Measurements from ENCODE around the gene GLS.

Gene GLS

GRCh38 chr2:190970160-190970559 is 89.5 kb downstream of the GLS start:
- no peak for DNase-seq (ENCODE audit: low read depth, low spot score)

- DNase-seq (ENCODE audit: low read depth, low spot score) = no peak
These were observed 90.4 kb downstream of the GLS start for GRCh38 chr2:190970873-190971506.

DNA sequence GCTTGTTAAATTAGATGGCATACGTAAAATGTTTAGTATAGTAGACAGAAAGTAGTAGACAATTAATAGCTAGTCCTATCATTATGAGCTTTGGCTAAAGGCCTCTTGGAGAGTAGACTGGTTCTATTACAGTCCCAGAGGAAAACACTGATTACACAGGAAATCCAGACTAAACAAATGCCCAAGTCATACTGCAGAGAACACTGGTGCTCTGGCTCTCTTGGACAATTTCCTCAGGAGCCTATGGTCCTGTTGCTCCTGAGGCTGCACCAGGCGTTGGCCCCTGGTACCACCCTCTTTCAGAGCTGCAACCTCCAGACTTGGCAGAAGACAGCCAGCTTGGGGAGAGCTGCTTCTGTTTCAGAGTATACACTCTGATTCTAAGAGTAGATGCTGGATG is 91.6 kb downstream of the GLS start:
- DNase-seq (ENCODE audit: low read depth, low spot score) = no peak

DNA sequence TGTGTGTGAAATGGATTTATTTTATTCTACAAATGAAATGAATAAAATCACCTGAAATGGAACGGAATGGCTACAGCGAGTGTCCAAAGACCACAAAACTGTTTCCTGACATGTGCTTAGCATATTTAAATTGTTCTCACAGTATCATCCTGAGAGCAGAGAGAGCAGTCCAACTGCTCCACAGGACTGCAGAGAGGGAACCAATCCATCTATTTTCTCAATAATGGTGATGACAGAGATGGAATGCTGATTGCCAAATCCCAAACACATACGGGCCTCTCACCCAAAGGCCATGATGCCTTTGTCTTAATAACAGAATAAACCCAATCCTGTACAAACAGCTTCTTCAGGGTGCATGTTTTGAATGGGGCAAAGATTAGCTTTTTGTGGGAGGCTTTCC is 92.2 kb downstream of the GLS start:
- DNase-seq (ENCODE audit: low read depth, low spot score) = no peak

DNA sequence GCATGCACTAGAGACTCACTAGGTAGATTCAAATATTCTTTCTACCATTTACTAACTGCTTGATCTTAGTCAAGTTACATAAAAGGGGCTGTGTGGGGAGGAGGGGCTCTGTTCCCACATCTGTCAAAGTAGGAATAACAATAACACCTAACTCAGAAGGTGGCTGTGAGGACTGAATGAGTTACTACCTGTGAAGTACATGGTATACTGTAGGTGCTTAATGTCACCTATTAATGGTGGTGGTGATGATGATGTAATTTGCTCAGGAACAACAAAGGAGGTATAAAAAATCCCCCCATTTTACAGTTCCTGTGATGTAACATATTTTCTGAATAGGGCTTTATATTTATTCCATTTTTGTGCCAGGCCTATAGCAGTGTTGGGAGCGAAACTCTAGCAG is 92.6 kb downstream of the GLS start:
- DNase-seq (ENCODE audit: low read depth, low spot score) = no peak

DNA sequence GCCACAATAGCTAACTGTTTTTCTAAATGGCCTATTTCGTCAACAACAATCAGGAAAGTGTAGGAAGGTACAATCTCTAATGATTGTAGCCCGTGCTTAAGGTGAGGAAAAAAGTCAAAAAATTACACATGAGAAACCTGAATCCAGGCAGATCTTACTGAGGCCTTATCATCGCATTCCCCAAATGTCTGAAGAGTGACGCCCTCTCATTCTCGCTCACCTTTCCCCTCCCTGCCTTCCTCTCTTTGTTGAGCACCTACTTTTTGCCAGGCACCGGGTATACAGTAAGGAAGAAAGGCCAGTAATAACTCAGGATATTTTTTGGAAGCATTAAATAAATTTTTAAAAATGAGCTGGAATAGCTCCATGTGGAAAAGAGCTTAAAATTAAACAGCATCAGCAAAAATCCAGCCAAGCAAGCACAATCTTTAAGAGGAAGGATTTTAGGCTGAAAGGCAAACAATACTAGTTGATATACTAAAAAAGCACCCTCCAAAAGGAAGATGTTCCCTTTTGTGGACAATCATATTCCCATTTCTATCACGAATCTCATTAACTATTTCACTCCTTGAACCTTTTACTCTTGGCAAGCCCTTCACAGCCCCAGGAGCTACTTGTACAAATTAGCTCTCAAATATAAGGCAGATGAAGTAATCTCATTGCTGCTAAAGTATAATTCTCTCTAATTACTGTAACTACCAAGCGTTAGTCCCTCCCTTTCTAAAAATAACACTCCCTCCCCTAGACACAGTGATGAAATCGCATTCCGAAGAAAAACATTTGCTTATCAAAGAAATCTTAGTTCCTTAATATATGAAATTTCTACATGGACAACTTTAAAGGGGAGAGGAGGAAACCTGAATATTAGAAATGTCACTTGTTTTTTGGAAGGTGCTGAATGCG is 93.4 kb downstream of the GLS start:
- no peak for DNase-seq (ENCODE audit: low read depth, low spot score)

DNA sequence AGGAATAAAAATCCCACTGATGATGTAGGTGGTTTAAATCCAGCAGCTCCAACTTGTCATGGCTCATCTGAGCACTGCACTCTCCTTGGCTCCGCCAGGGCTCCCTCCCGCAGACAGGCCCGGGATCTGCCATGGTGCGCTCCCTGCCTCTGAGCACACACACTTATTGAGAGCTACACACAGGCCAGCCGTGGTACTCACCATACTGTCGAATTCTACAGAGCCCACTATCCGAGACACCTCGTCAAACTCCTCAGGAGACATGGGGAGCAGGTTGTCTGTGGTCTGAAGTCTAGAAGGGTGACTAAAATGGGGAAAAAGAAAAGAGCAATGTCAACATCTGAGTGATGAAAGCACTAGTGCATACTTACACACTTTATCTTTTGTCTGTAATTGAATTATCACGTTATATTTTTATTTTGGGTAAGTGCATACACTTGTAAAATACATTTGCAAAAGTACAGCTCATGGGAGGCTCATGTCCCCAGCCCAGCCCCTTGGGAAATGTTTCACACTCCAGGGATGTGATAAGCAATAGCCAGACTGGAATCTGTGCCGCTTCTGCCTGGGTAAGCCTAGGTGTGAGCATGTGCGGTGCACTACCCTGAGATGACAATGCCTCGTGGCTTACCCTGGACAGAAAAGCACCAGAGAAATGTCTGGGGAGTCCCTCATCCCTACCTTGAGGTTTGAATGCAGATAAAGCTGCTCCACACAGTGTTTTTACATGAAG is 94.2 kb downstream of the GLS start:
- no peak for DNase-seq (ENCODE audit: low read depth, low spot score)

DNA sequence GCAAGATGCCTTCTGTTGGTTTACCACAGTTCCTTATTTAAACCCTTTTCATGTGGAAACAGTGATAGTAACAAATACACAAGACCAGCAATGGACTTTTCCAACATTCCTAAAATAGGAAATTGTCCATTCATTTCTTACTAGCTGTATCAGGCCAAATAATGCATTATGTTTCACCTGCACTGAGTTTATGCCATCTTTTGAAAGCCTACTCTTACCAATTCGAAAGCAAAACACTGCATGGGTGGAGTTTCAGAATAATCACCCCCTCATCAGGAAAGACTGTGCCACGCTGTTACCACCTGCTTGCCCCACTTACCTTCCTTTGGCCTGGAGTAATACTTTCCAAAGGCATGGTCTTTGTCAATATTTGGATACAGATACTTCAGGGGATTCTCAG is 95.9 kb downstream of the GLS start:
- DNase-seq (ENCODE audit: low read depth, low spot score) = no peak

- no peak for DNase-seq (ENCODE audit: low read depth, low spot score)
These were observed 96.9 kb downstream of the GLS start for GRCh38 chr2:190977505-190977904.

- no peak for DNase-seq (ENCODE audit: low read depth, low spot score)
These were observed 97.9 kb downstream of the GLS start for GRCh38 chr2:190978389-190979053.

GRCh38 chr2:190979906-190980629 is 99.4 kb downstream of the GLS start:
- DNase-seq (ENCODE audit: low read depth, low spot score) = no peak

- DNase-seq (ENCODE audit: low read depth, low spot score) = no peak
These were observed 100.1 kb downstream of the GLS start for GRCh38 chr2:190980630-190981209.

DNA sequence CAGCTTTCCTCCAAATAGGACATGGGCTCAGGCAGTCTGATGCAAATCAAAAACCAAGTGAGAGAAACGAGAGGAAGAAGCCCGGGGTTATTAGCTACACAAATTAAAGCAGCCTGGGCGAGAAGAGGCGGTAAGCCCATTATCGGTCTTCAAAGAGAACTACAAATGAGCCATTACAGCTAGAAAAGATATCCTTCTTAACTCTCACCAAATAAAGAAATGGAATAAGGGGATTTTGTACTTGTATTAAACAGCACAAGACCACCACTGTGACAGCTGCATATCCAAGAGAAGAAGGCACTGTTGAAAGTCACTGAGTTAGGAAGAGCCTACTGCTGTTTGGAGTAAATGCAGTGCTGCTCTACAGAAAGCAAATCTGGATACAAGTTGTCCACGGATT is 100.7 kb downstream of the GLS start:
- no peak for DNase-seq (ENCODE audit: low read depth, low spot score)

DNA sequence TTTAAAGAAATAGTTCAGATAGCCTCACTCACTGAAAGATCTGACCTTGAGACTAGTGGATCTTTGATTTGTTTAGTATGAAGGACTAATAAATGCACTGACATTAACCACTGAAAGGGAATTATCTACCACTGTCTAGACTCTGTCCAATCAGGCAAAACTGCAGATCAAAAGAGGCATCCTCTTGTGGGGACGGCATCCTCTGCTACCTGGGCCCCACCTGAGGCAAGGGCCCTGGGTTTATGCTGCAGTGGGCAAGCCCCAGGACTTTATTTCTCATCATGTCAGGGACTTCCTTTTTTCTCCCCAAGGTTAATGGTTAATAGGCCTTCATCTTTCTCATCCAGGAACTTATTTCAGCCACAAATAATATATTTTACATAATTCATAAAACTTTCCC is 101.1 kb downstream of the GLS start:
- no peak for DNase-seq (ENCODE audit: low read depth, low spot score)

DNA sequence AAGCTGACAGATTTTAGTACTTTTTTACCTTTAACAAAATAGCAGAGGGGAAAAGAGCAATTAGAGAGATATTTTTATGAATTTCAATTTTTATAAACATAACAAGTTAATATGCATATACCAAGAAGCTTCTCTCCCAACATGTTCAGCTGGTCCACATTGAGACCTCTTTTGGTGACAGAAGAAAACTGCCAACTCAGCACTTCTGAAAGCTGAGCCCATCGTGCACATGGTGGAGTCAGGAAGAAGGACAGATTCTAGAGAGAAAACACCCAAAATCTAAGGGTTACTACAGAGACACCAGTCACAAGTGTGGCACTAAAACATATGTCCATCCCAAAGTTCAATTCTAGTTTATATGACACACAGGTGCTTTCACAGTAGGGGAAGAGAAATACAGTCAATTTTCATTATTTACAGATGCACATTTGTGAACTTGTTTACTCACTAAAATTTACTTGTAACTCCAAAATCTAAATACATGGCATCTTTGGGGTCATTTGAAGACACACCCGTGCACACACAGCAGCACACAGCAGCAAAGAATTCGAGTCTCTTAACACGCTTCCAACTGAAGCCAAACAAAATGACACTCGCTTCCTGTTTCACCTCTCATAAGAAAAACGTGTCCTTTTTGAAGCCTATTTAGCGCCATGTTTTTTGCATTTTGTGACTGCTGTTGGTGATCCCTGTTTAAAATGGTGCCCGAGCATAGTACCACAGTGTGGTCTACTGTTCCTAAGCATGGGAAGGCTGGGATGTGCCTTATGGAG is 101.8 kb downstream of the GLS start:
- no peak for DNase-seq (ENCODE audit: low read depth, low spot score)

DNA sequence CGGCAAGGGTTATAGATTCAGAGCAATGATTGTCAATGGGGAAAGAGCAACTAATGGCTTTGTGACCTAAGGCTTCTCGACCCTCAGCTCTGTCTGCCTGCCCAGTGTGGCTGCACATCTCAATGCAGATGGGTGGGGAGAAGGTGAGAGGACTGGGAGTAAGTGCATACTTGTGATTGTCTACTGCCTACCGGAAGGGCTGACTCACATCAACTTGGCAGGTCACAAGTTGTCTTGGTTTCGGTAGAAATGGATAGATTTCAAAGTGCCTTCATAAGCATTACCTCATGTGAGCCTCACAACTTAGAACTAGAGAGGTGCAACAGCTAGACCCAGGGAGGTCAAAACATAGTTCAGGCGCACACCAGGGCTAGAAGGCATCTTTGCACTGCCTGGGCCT is 104.0 kb downstream of the GLS start:
- no peak for DNase-seq (ENCODE audit: low read depth, low spot score)

DNA sequence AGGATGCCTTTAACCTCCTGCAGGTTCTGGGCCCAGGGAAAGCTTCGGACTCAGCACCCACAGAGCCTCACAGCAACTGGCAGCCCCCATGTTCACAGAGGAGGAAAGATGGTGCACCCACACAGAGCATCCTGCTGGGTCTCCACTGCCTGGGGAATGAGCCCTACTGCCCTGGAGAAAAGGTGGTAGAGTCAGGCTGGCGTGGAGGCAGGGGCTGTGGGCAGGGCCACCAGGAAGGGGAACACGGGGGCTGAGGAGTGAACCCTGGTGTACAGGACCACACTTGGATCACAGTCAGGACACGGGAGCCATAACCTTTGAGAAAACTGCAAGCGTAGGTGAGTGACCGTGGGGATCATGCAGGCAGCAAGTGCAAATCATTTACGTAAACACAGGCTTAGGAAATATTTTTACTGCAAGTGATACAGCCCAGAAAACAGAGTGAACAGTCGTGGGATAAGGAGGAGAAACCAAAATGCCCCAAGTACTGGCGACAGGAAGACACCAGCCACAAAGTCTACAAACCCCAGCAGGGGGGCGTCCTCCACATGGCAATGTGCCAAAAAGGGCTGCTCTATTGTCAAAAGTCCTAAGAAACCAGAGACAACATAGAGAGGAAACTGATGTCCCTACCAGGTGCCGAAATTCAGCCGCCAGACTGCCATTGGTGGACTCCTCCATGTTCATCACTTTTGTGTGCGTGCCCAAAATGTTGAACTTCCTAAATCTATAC is 105.8 kb downstream of the GLS start:
- DNase-seq (ENCODE audit: low read depth, low spot score) = no peak

DNA sequence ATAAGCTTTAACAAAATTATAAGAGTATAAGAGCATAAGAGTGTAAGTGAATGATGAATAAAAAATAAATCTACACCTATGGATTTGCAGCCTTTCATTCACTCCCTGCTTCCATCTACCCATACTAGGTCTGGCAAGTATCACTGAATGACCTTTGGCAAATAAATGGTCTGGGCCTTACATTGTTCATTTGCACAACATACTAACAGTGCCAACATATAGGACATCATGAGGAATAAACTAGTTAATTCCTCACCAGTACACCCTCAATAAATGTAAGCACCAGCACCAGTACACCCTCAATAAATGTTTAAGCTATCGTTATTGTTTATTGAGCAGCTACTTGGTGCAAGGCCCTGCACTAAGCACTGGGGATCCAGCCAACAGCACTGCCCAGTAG is 106.5 kb downstream of the GLS start:
- no peak for DNase-seq (ENCODE audit: low read depth, low spot score)

DNA sequence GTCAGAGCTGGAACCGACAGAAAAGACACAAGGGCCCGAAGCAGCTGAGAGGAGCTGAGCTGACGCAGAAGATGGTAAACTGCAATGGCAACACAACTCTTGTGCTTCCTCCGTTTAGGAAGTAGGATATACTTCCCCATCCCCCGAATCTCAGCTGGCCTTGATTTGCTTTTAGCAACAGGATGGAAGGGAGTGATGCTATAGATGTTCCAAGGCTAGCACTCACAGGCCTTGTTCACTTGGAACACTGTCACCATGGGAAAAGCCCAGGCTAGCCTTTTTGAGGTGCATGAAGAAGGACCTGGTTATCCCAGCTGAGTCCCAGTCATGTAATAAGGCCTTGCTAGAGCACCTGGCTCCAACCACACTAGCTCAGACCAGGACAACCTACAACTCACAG is 107.3 kb downstream of the GLS start:
- DNase-seq (ENCODE audit: low read depth, low spot score) = no peak

- no peak for DNase-seq (ENCODE audit: low read depth, low spot score)
These were observed 108.3 kb downstream of the GLS start for GRCh38 chr2:190988910-190989309.

Measured in activated CD4-positive, CD25-positive, alpha-beta regulatory T cell treated with anti-CD3 and anti-CD28 coated beads, Interleukin-2, amount 50 U/mL, for 16 hours (primary cell).